Keratinocyte (primary cell): ENCODE data around the gene GOLGA6L2. TPM values are rescaled to one million over a fixed set of nuclear protein-coding genes. Genes with fewer than 3 reads are reported as not detected.

ENCODE experiments used
- DNase-seq: peaks from one replicate; pipeline ENCODE4 v3.0.0-alpha.2; 2011; ENCODE audit warnings: low read depth, missing footprints, low spot score
- FAIRE-seq: peaks from 2 replicates; lab custom pipeline; 2011; peaks lifted over from hg19 to GRCh38; lab: Jason Lieb, UNC
- H2AFZ ChIP-seq: 2 replicates; pipeline ENCODE4 v1.6.0; 2012; ENCODE audit warnings: low read length, control low read depth, inconsistent platforms; ENCODE audit not compliant: control insufficient read depth
- H3K27ac ChIP-seq: 2 replicates; pipeline ENCODE4 v1.5.1; 2011; ENCODE audit warnings: low read length; ENCODE audit not compliant: control insufficient read depth, insufficient read depth
- H3K27me3 ChIP-seq: 3 replicates; pipeline ENCODE4 v1.6.0; 2011; ENCODE audit warnings: low read length; ENCODE audit not compliant: control insufficient read depth, insufficient read depth; ENCODE audit errors: extremely low read depth
- H3K36me3 ChIP-seq, 2 experiments: 2 replicates in 1 of 2; 3 replicates in 1 of 2; pipeline ENCODE4 v1.5.1; 2011; ENCODE audit warnings: low read length in 2 of 2, mild to moderate bottlenecking in 1 of 2; ENCODE audit not compliant: control insufficient read depth in 2 of 2, insufficient read depth in 2 of 2; ENCODE audit errors: extremely low read depth in 1 of 2
- H3K4me1 ChIP-seq: 3 replicates; pipeline ENCODE4 v1.5.1; 2011; ENCODE audit warnings: low read length; ENCODE audit not compliant: control insufficient read depth, insufficient read depth; ENCODE audit errors: extremely low read depth
- H3K4me2 ChIP-seq: 3 replicates; pipeline ENCODE4 v1.6.0; 2011; ENCODE audit warnings: low read depth, low read length; ENCODE audit not compliant: control insufficient read depth, insufficient read depth; ENCODE audit errors: extremely low read depth
- H3K4me3 ChIP-seq, 3 experiments: fragments of 200-600 bp in 1 of 3; sonication (generic) in 1 of 3; 2 replicates in 2 of 3; 3 replicates in 1 of 3; pipeline ENCODE4 v1.5.1; 2011 to 2016; ENCODE audit warnings: low read length in 3 of 3, mild to moderate bottlenecking in 3 of 3, control low read depth in 2 of 3, inconsistent platforms in 1 of 3, low read depth in 1 of 3, mixed read lengths in 1 of 3, mixed run types in 1 of 3, moderate library complexity in 1 of 3; ENCODE audit not compliant: control insufficient read depth in 2 of 3, insufficient read depth in 2 of 3; ENCODE audit errors: extremely low read depth in 1 of 3
- H3K79me2 ChIP-seq: 2 replicates; pipeline ENCODE4 v1.6.0; 2012; ENCODE audit warnings: low read length; ENCODE audit not compliant: control insufficient read depth, insufficient read depth
- H3K9ac ChIP-seq: 3 replicates; pipeline ENCODE4 v1.6.0; 2011; ENCODE audit warnings: low read length; ENCODE audit not compliant: control insufficient read depth, insufficient read depth; ENCODE audit errors: extremely low read depth
- H3K9me1 ChIP-seq: 3 replicates; pipeline ENCODE4 v1.6.0; 2011; ENCODE audit warnings: low read length; ENCODE audit not compliant: control insufficient read depth, insufficient read depth; ENCODE audit errors: extremely low read depth
- H3K9me3 ChIP-seq: 2 replicates; pipeline ENCODE4 v1.5.1; 2012; ENCODE audit warnings: low read depth, low read length; ENCODE audit not compliant: control insufficient read depth
- H4K20me1 ChIP-seq: 3 replicates; pipeline ENCODE4 v1.6.0; 2011; ENCODE audit warnings: low read length; ENCODE audit not compliant: control insufficient read depth, insufficient read depth; ENCODE audit errors: extremely low read depth
- CTCF ChIP-seq, 3 experiments: IDR thresholded peaks in 1 of 3; conservative IDR thresholded peaks in 1 of 3; optimal IDR thresholded peaks in 1 of 3; 2 replicates in 2 of 3; 3 replicates in 1 of 3; pipeline versions ENCODE3 to v1.5.1; 2011; ENCODE audit warnings: low read length in 3 of 3, mild to moderate bottlenecking in 3 of 3, moderate library complexity in 2 of 3, control low read depth in 1 of 3, inconsistent platforms in 1 of 3; ENCODE audit not compliant: insufficient read depth in 2 of 3; ENCODE audit errors: extremely low read depth in 1 of 3
- EZH2 ChIP-seq: IDR thresholded peaks from one replicate; pipeline ENCODE4 v1.6.1; 2012; ENCODE audit warnings: inconsistent platforms, mild to moderate bottlenecking, low read length, moderate library complexity
- dilution Hi-C: fragments of 300-500 bp; cut with MboI; formaldehyde crosslinking; loops from one replicate; pipeline ENCODE4 v1.7.0; 2020; ENCODE audit warnings: low sequenced_read_pairs; ENCODE audit not compliant: extremely low pct_ligation_motif_present
- polyA plus RNA-seq, 5 experiments: library from polyadenylated mRNA; depleted of rRNA in 3 of 5; stranded (reverse) in 3 of 5; stranded (forward) in 1 of 5; unstranded in 1 of 5; fragments of >200 nt; gene quantifications; 1 replicate in 1 of 5; 2 replicates in 3 of 5; 3 replicates in 1 of 5; pipeline versions ENCODE4 v1.2.1 to v1.2.3, GENCODE V29; 2011 to 2012; ENCODE audit warnings: missing spikeins in 2 of 5, low read depth in 1 of 5, low replicate concordance in 1 of 5

GOLGA6L2 gene
- polyA plus RNA-seq, 1 donor (not counting 4 experiments of a cell fraction or from before 2014, with no cell fraction given) = not detected

GRCh38 chr15:23437673-23438072, 9.4 kb downstream of the GOLGA6L2 start:
- no peaks in the 10 kb centered on the region for H3K4me1 ChIP-seq
- no peak for TF ChIP-seq CTCF (optimal IDR thresholded peaks at IDR 0.05 in 1 of 3, IDR thresholded peaks at IDR 0.05 in 1 of 3, conservative IDR thresholded peaks at IDR 0.05 in 1 of 3; ENCODE audit: extremely low read depth in 1 of 3, insufficient read depth in 2 of 3, low read length in 3 of 3)
- TF ChIP-seq EZH2 = no peak
- dilution Hi-C loops = no loop called here

GRCh38 chr15:23437146-23437545, 9.9 kb downstream of the GOLGA6L2 start:
- no peaks in the 10 kb centered on the region for H3K9me1 ChIP-seq
- FAIRE-seq = no peak
- dilution Hi-C loops = no loop called here

More at GRCh38 chr15:23437673-23438072, 9.4 kb downstream of the GOLGA6L2 start:
- Histone ChIP-seq H3K4me2 (no peak overlapping the region), H3K9me1 (no peaks in the 10 kb centered on the region), H3K79me2 (no peaks in the 10 kb centered on the region), H2AFZ (no peak overlapping the region), H3K36me3 (no peaks in the 10 kb centered on the region), H4K20me1 (no peaks in the 10 kb centered on the region), H3K9me3 (peaks cover 4% of the 10 kb centered on the region), H3K9ac (no peak overlapping the region), H3K4me3 (no peak overlapping the region), H3K27ac (no peak overlapping the region), H3K27me3 (no peaks in the 10 kb centered on the region)
- no peak for DNase-seq
- FAIRE-seq = no peak

More at GRCh38 chr15:23437146-23437545, 9.9 kb downstream of the GOLGA6L2 start:
- H3K4me2 ChIP-seq = no peak overlapping the region
- no peak for TF ChIP-seq CTCF (optimal IDR thresholded peaks at IDR 0.05 in 1 of 3, IDR thresholded peaks at IDR 0.05 in 1 of 3, conservative IDR thresholded peaks at IDR 0.05 in 1 of 3; ENCODE audit: extremely low read depth in 1 of 3, insufficient read depth in 2 of 3, low read length in 3 of 3)
- TF ChIP-seq EZH2 = no peak
- H3K4me3 ChIP-seq = no peak overlapping the region
- H3K9me3 ChIP-seq = peaks cover 4% of the 10 kb centered on the region
- no peak overlapping the region for H3K27ac ChIP-seq
- no peak for DNase-seq
- no peaks in the 10 kb centered on the region for H3K79me2 ChIP-seq
- H3K27me3 ChIP-seq = no peaks in the 10 kb centered on the region
- H3K4me1 ChIP-seq = no peaks in the 10 kb centered on the region
- H2AFZ ChIP-seq = no peak overlapping the region
- H3K36me3 ChIP-seq = no peaks in the 10 kb centered on the region
- no peak overlapping the region for H3K9ac ChIP-seq
- no peaks in the 10 kb centered on the region for H4K20me1 ChIP-seq
